Heart right ventricle (tissue), 16 donors: ENCODE data around the gene IL16. TPM values are rescaled to one million over a fixed set of nuclear protein-coding genes. Genes with fewer than 3 reads are reported as not detected.

ENCODE experiments used
- ATAC-seq, 8 donors: fragments of 200-7000 bp; cut with Tn5 transposase; one replicate each; pipeline ENCODE4 v1.9.1; 2020; ENCODE audit warnings: mild to moderate bottlenecking in 8 of 8, moderate library complexity in 8 of 8, moderate number of reproducible peaks in 1 of 8
- DNase-seq, 2 donors: peaks; one replicate each; pipeline ENCODE4 v3.0.0-alpha.2; 2020
- H3K27ac ChIP-seq, 10 donors: fragments of 200-600 bp; sonication (generic) in 2 of 10; one replicate each; pipeline versions ENCODE4 v1.5.0 to v1.8.0; 2020 to 2022; ENCODE audit warnings: mild to moderate bottlenecking in 3 of 10
- H3K27me3 ChIP-seq, 7 donors: fragments of 200-600 bp; one replicate each; pipeline ENCODE4 v1.8.0; 2021 to 2022; ENCODE audit warnings: mild to moderate bottlenecking in 2 of 7
- H3K36me3 ChIP-seq, 9 donors: fragments of 200-600 bp; sonication (generic) in 1 of 9; one replicate each; pipeline versions ENCODE4 v1.5.0 to v1.8.0; 2020 to 2022; ENCODE audit warnings: mild to moderate bottlenecking in 2 of 9
- H3K4me1 ChIP-seq, 9 donors: fragments of 200-600 bp; sonication (generic) in 1 of 9; one replicate each; pipeline versions ENCODE4 v1.5.0 to v1.8.0; 2020 to 2022; ENCODE audit warnings: mild to moderate bottlenecking in 4 of 9
- H3K4me3 ChIP-seq, 10 donors: fragments of 200-600 bp; sonication (generic) in 2 of 10; one replicate each; pipeline versions ENCODE4 v1.5.0 to v1.8.0; 2020 to 2022; ENCODE audit warnings: mild to moderate bottlenecking in 7 of 10, moderate library complexity in 2 of 10
- H3K9me3 ChIP-seq, 11 donors: fragments of 200-600 bp in 10 of 11; sonication (generic) in 2 of 11; one replicate each; pipeline versions ENCODE4 v1.5.0 to v1.8.0; 2013 to 2022; ENCODE audit warnings: mild to moderate bottlenecking in 2 of 11, control low read depth in 1 of 11, moderate library complexity in 1 of 11
- CTCF ChIP-seq, 9 donors: fragments of 200-600 bp; sonication (generic) in 2 of 9; IDR thresholded peaks; one replicate each; pipeline versions ENCODE4 v1.5.0 to v1.8.0; 2021 to 2022; ENCODE audit warnings: antibody characterized with exemption in 9 of 9, mild to moderate bottlenecking in 5 of 9, moderate library complexity in 1 of 9
- whole genome bisulfite sequencing, 2 donors: extraction: QIAGEN DNeasy Blood & Tissue Kit; methylation state at CpG; one replicate each; pipeline ENCODE4 v1.1.7; 2013; ENCODE audit warnings: inconsistent platforms in 1 of 2; 5-methylcytosine and 5-hydroxymethylcytosine counted together
- intact Hi-C, 10 donors: fragments of 100-400 bp; cut with DNase I; formaldehyde crosslinking; loops; one replicate each; pipeline versions ENCODE4 v1.11.1 to v1.14.2; 2022
- polyA plus RNA-seq, 2 donors: library from polyadenylated mRNA; stranded (reverse); fragments of 200-250 nt; gene quantifications; one replicate each; pipeline ENCODE4 v1.2.3, GENCODE V29; 2013
- total RNA-seq, 10 donors: library from RNA; stranded (reverse); fragmentation: NEBNext Ultra II Directional in 3 of 10; extraction: Animal tissue kit (Norgen Biotek cat#: 25700) in 3 of 10; gene quantifications; one replicate each; pipeline versions ENCODE4 v1.2.1 to v1.2.4, GENCODE V29; 2021 to 2023
- donor health status: Arrhythmogenic right ventricular cardiomyopathy.
- donor health status: ischemic (EF 13 %, LVEDD 7.1; RV severe dilation, severe dysfunction).
- donor health status: healthy with polysubstance abuse.
- donor health status: DM: no; HTN: yes; CAD: no.
- donor health status: DM: no; HTN: no; CAD: no.
- donor health status: ischemic (EF 25% LVEDD 6.9; RV normal size, moderate dysfunction).
- donor health status: ischemic (EF 25% LVEDD 5.7; RV mildly dilated, moderate dysfunction).
- donor health status: healthy.
- donor health status: DM: yes; HTN: yes; CAD: no.
- donor health status: Ischemic cardiomyopathy.
- donor health status: ischemic (EF 35%, LVEDD 5.7; RV mildly dilated, moderate dysfunction).
- donor health status: nonischemic (EF 11% LVEDD 7.7; RV severe dilation, severe dysfunction).
- donor health status: DM: yes; HTN: yes; CAD: no.
- donor health status: PGD.
- donor health status: ischemic (EF 29% LVEDD 5.4; RV normal size, mild dysfunction).
- donor health status: nonischemic (EF 23%, LVEDD 6.1; RV moderate dilation, normal function).

IL16 gene
- total and polyA plus RNA-seq, 12 donors: 3.3 to 13.1 (median 4.2) TPM

GRCh38 chr15:81299630-81300273 lies 103.1 kb downstream of the IL16 start:
- no peak for TF ChIP-seq CTCF (IDR thresholded peaks at IDR 0.05)
- H3K9me3 ChIP-seq: no peaks in the 10 kb centered on the region
- 80 to 81% methylated on average over 14 of the region's 14 CpGs for WGBS, 2 donors
- intact Hi-C loops: no loop called here
- ATAC-seq: no peak
- H3K27me3 ChIP-seq: peaks cover 0 to 3% (median 0%) of the 10 kb centered on the region in 7 donors
- DNase-seq: no peak
- H3K4me1 ChIP-seq: peaks cover 3 to 95% (median 35%) of the 10 kb centered on the region in 9 donors
- H3K27ac ChIP-seq: peak overlapping the region in 1 of 10 donors; percentile 92
- peaks cover 0 to 62% (median 0%) of the 10 kb centered on the region in 9 donors for H3K36me3 ChIP-seq
- peak overlapping the region in 5 of 10 donors; percentile 8 to 67 (median 39) for H3K4me3 ChIP-seq

GRCh38 chr15:81301385-81301784 lies 104.7 kb downstream of the IL16 start:
- DNase-seq (no peak), ATAC-seq (no peak)
- peaks cover 0 to 78% (median 0%) of the 10 kb centered on the region in 9 donors for H3K36me3 ChIP-seq
- peaks cover 2 to 87% (median 19%) of the 10 kb centered on the region in 9 donors for H3K4me1 ChIP-seq
- H3K27me3 ChIP-seq: peaks cover 0 to 3% (median 0%) of the 10 kb centered on the region in 7 donors
- no peaks in the 10 kb centered on the region for H3K9me3 ChIP-seq
- no peak for TF ChIP-seq CTCF (IDR thresholded peaks at IDR 0.05)
- peak overlapping the region in 1 of 10 donors; percentile 92 for H3K27ac ChIP-seq
- peak overlapping the region in 1 of 10 donors; percentile 67 for H3K4me3 ChIP-seq
- intact Hi-C loops: no loop called here
- 92 to 96% methylated on average over 4 of the region's 4 CpGs for WGBS, 2 donors

- peaks cover 0 to 84% (median 0%) of the 10 kb centered on the region in 9 donors for H3K36me3 ChIP-seq
- H3K9me3 ChIP-seq: no peaks in the 10 kb centered on the region
- H3K4me3 ChIP-seq: peak overlapping the region in 1 of 10 donors; percentile 67
- DNase-seq: peak in 1 of 2 donors; percentile 27
- intact Hi-C loops: no loop called here
- TF ChIP-seq CTCF (IDR thresholded peaks at IDR 0.05): no peak
- peak overlapping the region in 1 of 10 donors; percentile 92 for H3K27ac ChIP-seq
- 87 to 89% methylated on average over 5 of the region's 5 CpGs for WGBS, 2 donors
- peak in 7 of 8 donors; percentile 59 to 69 (median 63) for ATAC-seq
- H3K4me1 ChIP-seq: peaks cover 0 to 82% (median 14%) of the 10 kb centered on the region in 9 donors
- H3K27me3 ChIP-seq: peaks cover 0 to 3% (median 0%) of the 10 kb centered on the region in 7 donors
Observed at GRCh38 chr15:81301815-81302399, 105.2 kb downstream of the IL16 start.

GRCh38 chr15:81302701-81303109 lies 106.0 kb downstream of the IL16 start:
- intact Hi-C loops: no loop called here
- no peak for DNase-seq
- Histone ChIP-seq H3K9me3 (no peaks in the 10 kb centered on the region), H3K36me3 (peaks cover 0 to 88% (median 0%) of the 10 kb centered on the region in 9 donors), H3K4me3 (peak overlapping the region in 1 of 10 donors; percentile 67), H3K27me3 (peaks cover 0 to 3% (median 0%) of the 10 kb centered on the region in 7 donors), H3K27ac (peak overlapping the region in 1 of 10 donors; percentile 92), H3K4me1 (peaks cover 0 to 74% (median 9%) of the 10 kb centered on the region in 9 donors)
- no peak for TF ChIP-seq CTCF (IDR thresholded peaks at IDR 0.05)
- 72 to 79% methylated on average over 6 of the region's 6 CpGs for WGBS, 2 donors
- ATAC-seq: peak in 5 of 8 donors; percentile 17 to 43 (median 33)
